Upper lobe of right lung (tissue), 1 donor: Measurements from ENCODE around the gene DEFB131A. TPM values are rescaled to one million over a fixed set of nuclear protein-coding genes. Genes with fewer than 3 reads are reported as not detected.
"Not testable (repeated sequence)": the region's sequence is repeated elsewhere in the genome, so short reads cannot be mapped to it uniquely, and the experiment has no call there.

Experiments used
- ATAC-seq: fragments of 200-7000 bp; cut with Tn5 transposase; one replicate; pipeline ENCODE4 v1.9.1; 2020; ENCODE audit warnings: mild to moderate bottlenecking, moderate library complexity
- DNase-seq: peaks from one replicate; pipeline ENCODE4 v3.0.0-alpha.2; 2020
- H3K27ac ChIP-seq: fragments of 200-600 bp; one replicate; pipeline ENCODE4 v1.8.0; 2022
- H3K27me3 ChIP-seq: fragments of 200-600 bp; one replicate; pipeline ENCODE4 v1.8.0; 2022; ENCODE audit warnings: mild to moderate bottlenecking
- H3K36me3 ChIP-seq: fragments of 200-600 bp; one replicate; pipeline ENCODE4 v1.8.0; 2022
- H3K4me1 ChIP-seq: fragments of 200-600 bp; one replicate; pipeline ENCODE4 v1.8.0; 2022
- H3K4me3 ChIP-seq: fragments of 200-600 bp; one replicate; pipeline ENCODE4 v1.8.0; 2022; ENCODE audit warnings: mild to moderate bottlenecking
- H3K9me3 ChIP-seq: fragments of 200-600 bp; one replicate; pipeline ENCODE4 v1.8.0; 2022
- intact Hi-C: fragments of 100-400 bp; cut with DNase I; formaldehyde crosslinking; loops from one replicate; pipeline ENCODE4 v1.11.0; 2022
- total RNA-seq: library from RNA; stranded (reverse); fragmentation: NEBNext Ultra II Directional; extraction: Animal tissue kit (Norgen Biotek cat#: 25700); gene quantifications from one replicate; pipeline ENCODE4 v1.2.1, GENCODE V29; 2021
- donor health status: DM: no; HTN: yes; CAD: no; lungs with severe emphysema.

The DEFB131A gene
- total RNA-seq, 1 donor from 2014 or later, result not detected

- H3K27me3 ChIP-seq, intact Hi-C loops, H3K4me3 ChIP-seq, ATAC-seq, H3K4me1 ChIP-seq, H3K36me3 ChIP-seq, DNase-seq, H3K9me3 ChIP-seq, H3K27ac ChIP-seq: not testable (repeated sequence)
These were observed 55.8 kb downstream of the DEFB131A start for GRCh38 chr4:9499974-9500487.

Other genes with a start within 250 kb of the DEFB131A start
- not detected for gene USP17L10, start 233.8 kb upstream of the DEFB131A start, total RNA-seq
- gene USP17L11, start 229.0 kb upstream of the DEFB131A start, total RNA-seq, result not detected
- not detected for gene USP17L12, start 224.3 kb upstream of the DEFB131A start, total RNA-seq
- gene USP17L13, start 219.5 kb upstream of the DEFB131A start, total RNA-seq, result not detected
- not detected for gene USP17L15, start 210.0 kb upstream of the DEFB131A start, total RNA-seq
- gene USP17L17, start 200.5 kb upstream of the DEFB131A start, total RNA-seq, result not detected
- gene USP17L18, start 195.8 kb upstream of the DEFB131A start, total RNA-seq, result not detected
- not detected for gene USP17L19, start 191.0 kb upstream of the DEFB131A start, total RNA-seq
- gene USP17L20, start 186.3 kb upstream of the DEFB131A start, total RNA-seq, result not detected
- gene USP17L21, start 181.5 kb upstream of the DEFB131A start, total RNA-seq, result not detected
- not detected for gene USP17L22, start 176.8 kb upstream of the DEFB131A start, total RNA-seq
- not detected for gene USP17L24, start 119.2 kb upstream of the DEFB131A start, total RNA-seq
- gene USP17L25, start 114.5 kb upstream of the DEFB131A start, total RNA-seq, result not detected
- gene USP17L26, start 109.8 kb upstream of the DEFB131A start, total RNA-seq, result not detected
- gene USP17L5, start 105.0 kb upstream of the DEFB131A start, total RNA-seq, result not detected
- not detected for gene USP17L27, start 100.3 kb upstream of the DEFB131A start, total RNA-seq
- gene USP17L28, start 95.5 kb upstream of the DEFB131A start, total RNA-seq, result not detected
- not detected for gene USP17L29, start 90.8 kb upstream of the DEFB131A start, total RNA-seq
- not detected for gene USP17L30, start 81.3 kb upstream of the DEFB131A start, total RNA-seq